ENCODE results near the gene RGS12.

The RGS12 gene

GRCh38 chr4:3312362-3312761 is 19.5 kb downstream of the RGS12 start:
- Histone ChIP-seq H3K4me3 (no peak overlapping the region), H3K27ac (no peak overlapping the region), H3K9me3 (no peaks in the 10 kb centered on the region), H3K36me3 (peaks cover 12 to 18% (median 13%) of the 10 kb centered on the region in 3 donors), H3K4me1 (no peaks in the 10 kb centered on the region), H3K27me3 (no peaks in the 10 kb centered on the region)
- no peak for DNase-seq
- TF ChIP-seq, protein P1, sequence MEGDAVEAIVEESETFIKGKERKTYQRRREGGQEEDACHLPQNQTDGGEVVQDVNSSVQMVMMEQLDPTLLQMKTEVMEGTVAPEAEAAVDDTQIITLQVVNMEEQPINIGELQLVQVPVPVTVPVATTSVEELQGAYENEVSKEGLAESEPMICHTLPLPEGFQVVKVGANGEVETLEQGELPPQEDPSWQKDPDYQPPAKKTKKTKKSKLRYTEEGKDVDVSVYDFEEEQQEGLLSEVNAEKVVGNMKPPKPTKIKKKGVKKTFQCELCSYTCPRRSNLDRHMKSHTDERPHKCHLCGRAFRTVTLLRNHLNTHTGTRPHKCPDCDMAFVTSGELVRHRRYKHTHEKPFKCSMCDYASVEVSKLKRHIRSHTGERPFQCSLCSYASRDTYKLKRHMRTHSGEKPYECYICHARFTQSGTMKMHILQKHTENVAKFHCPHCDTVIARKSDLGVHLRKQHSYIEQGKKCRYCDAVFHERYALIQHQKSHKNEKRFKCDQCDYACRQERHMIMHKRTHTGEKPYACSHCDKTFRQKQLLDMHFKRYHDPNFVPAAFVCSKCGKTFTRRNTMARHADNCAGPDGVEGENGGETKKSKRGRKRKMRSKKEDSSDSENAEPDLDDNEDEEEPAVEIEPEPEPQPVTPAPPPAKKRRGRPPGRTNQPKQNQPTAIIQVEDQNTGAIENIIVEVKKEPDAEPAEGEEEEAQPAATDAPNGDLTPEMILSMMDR (IDR thresholded peaks at IDR 0.05): no peak
- intact Hi-C loops (cut with DNase I; ENCODE audit: low total_unique reads): no loop called here

- Histone ChIP-seq H3K9me3 (no peaks in the 10 kb centered on the region), H3K4me1 (no peaks in the 10 kb centered on the region), H3K4me3 (no peak overlapping the region), H3K36me3 (peaks cover 20 to 25% (median 20%) of the 10 kb centered on the region in 3 donors), H3K27me3 (no peaks in the 10 kb centered on the region), H3K27ac (no peak overlapping the region)
- DNase-seq: peak in 1 of 2 donors; percentile 29
- TF ChIP-seq, protein P1 (IDR thresholded peaks at IDR 0.05): no peak
- intact Hi-C loops (cut with DNase I; ENCODE audit: low total_unique reads): no loop called here
These were observed 20.3 kb downstream of the RGS12 start for GRCh38 chr4:3313139-3313538.

DNA sequence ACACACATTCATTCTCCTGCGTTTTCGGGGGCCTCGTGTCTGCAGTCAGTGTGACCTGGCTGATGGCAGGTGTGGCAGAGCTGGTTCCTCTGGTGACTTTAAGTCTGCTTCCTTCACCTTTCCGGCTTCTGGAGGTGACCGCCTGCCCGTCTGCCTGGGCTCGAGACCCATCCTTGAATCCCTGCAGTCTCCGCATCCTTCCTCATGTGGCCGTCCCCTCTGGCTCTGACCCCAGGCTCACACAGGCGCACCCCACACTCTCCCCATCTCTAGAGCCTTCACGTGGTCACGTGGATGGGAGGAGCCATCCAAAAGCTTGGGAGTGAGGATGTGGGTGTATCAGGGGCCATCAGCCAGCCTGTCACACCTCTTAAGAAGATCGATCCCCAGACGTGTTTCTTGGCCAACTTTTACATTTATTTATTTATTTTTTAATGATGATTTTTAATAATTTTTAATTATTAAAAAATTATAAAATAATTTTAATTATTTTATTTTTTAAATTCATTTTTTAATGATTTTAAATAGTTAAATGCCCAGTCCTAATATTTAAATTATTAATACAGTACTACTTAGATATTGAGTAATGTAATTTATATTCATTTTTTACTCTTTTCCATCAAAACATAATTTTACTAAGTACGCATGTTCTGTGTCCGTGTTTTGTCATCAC is 20.9 kb downstream of the RGS12 start:
- Histone ChIP-seq H3K4me1 (no peaks in the 10 kb centered on the region), H3K36me3 (peaks cover 24 to 31% (median 26%) of the 10 kb centered on the region in 3 donors), H3K27me3 (no peaks in the 10 kb centered on the region), H3K9me3 (no peaks in the 10 kb centered on the region), H3K4me3 (no peak overlapping the region), H3K27ac (no peak overlapping the region)
- TF ChIP-seq, protein P1 (IDR thresholded peaks at IDR 0.05): no peak
- intact Hi-C loops (cut with DNase I; ENCODE audit: low total_unique reads): no loop called here
- DNase-seq: peak in 1 of 2 donors; percentile 48

DNA sequence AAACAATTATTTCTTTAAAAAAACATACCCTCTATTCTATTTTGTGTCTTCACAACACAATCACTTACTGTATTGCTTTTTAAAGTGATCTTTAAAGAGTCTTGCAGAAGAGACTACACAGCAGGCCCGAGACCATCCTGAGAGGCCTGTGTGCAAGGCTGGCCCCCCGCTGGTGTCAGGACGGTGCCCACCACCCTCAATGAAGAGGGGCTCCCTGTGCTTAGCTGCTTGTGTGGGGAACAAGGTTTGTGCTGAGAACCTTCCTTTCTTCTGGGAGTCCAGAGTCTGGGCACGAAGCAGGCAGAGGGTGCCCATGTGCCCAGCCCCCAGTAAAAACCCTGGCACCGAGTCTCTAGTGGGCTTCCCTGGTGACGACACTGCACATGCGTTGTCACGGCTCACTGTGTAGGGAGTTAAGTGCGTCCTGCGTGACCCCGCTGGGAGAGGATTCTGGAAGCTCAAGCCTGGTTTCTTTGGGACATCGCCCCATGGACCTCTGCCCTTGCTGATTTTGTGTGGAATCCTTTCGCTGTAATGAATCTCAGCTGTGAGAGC is 22.0 kb downstream of the RGS12 start:
- intact Hi-C loops (cut with DNase I; ENCODE audit: low total_unique reads): no loop called here
- H3K4me3 ChIP-seq: no peak overlapping the region

GRCh38 chr4:3315566-3315965 is 22.7 kb downstream of the RGS12 start:
- intact Hi-C loops (cut with DNase I; ENCODE audit: low total_unique reads): no loop called here
- no peak overlapping the region for H3K4me3 ChIP-seq
- H3K27ac ChIP-seq: no peak overlapping the region
- TF ChIP-seq, protein P1 (IDR thresholded peaks at IDR 0.05): no peak
- no peaks in the 10 kb centered on the region for H3K9me3 ChIP-seq
- peaks cover 25 to 35% (median 29%) of the 10 kb centered on the region in 3 donors for H3K36me3 ChIP-seq
- H3K27me3 ChIP-seq: no peaks in the 10 kb centered on the region
- no peaks in the 10 kb centered on the region for H3K4me1 ChIP-seq
- DNase-seq: peak in 1 of 2 donors; percentile 25

More for the DNA sequence above, 22.0 kb downstream of the RGS12 start:
- Histone ChIP-seq H3K36me3 (peaks cover 25 to 35% (median 29%) of the 10 kb centered on the region in 3 donors), H3K9me3 (no peaks in the 10 kb centered on the region), H3K27me3 (no peaks in the 10 kb centered on the region), H3K4me1 (no peaks in the 10 kb centered on the region), H3K27ac (no peak overlapping the region)
- TF ChIP-seq, protein P1 (IDR thresholded peaks at IDR 0.05): no peak
- peak in 1 of 2 donors; percentile 40 for DNase-seq

All from tibial artery (tissue), 4 donors.